Neural cell (in vitro differentiated cells): ENCODE data around the gene TOX2. TPM values are rescaled to one million over a fixed set of nuclear protein-coding genes. Genes with fewer than 3 reads are reported as not detected.

Experiments used
- H2AFZ ChIP-seq: fragments of 200-600, 300-800 bp; sonication (generic), shearing (Covaris generic); 2 replicates; pipeline ENCODE4 v1.6.0; 2014; ENCODE audit warnings: low read depth, mild to moderate bottlenecking, antibody characterized with exemption, low read length, moderate library complexity
- H3F3A ChIP-seq: fragments of 200-600 bp; shearing (Covaris generic); 2 replicates; pipeline ENCODE4 v1.6.1; 2016; ENCODE audit warnings: mild to moderate bottlenecking, moderate library complexity, mixed read lengths, antibody characterized with exemption, low read length; ENCODE audit not compliant: insufficient read depth, poor library complexity, severe bottlenecking
- H3K27ac ChIP-seq: fragments of 200-600, 300-800 bp; sonication (generic), shearing (Covaris generic); 2 replicates; pipeline ENCODE4 v1.5.1; 2014; ENCODE audit warnings: mild to moderate bottlenecking, low read length, moderate library complexity
- H3K27me3 ChIP-seq: fragments of 300-800, 200-600 bp; sonication (generic), shearing (Covaris generic); 2 replicates; pipeline ENCODE4 v1.6.0; 2014; ENCODE audit warnings: mild to moderate bottlenecking, low read depth, low read length, moderate library complexity; ENCODE audit not compliant: insufficient read depth
- H3K36me3 ChIP-seq: fragments of 300-800, 200-600 bp; sonication (generic), shearing (Covaris generic); 2 replicates; pipeline ENCODE4 v1.5.1; 2014; ENCODE audit warnings: mild to moderate bottlenecking, antibody characterized with exemption, low read length, moderate library complexity; ENCODE audit not compliant: insufficient read depth
- H3K4me2 ChIP-seq: fragments of 300-800, 200-600 bp; sonication (generic), shearing (Covaris generic); 2 replicates; pipeline ENCODE4 v1.6.0; 2014; ENCODE audit warnings: mild to moderate bottlenecking, low read length
- H3K4me3 ChIP-seq: fragments of 300-800, 200-600 bp; sonication (generic), shearing (Covaris generic); 2 replicates; pipeline ENCODE4 v1.5.1; 2014; ENCODE audit warnings: mild to moderate bottlenecking, low read length, moderate library complexity
- H3K79me2 ChIP-seq: fragments of 200-600 bp; shearing (Covaris generic); replicated peaks from 2 replicates; pipeline ENCODE4 v1.6.0; 2014; ENCODE audit warnings: mild to moderate bottlenecking, low read length, moderate library complexity; ENCODE audit not compliant: insufficient read depth
- H3K9ac ChIP-seq: fragments of 300-800, 200-600 bp; sonication (generic), shearing (Covaris generic); 2 replicates; pipeline ENCODE4 v1.6.1; 2016; ENCODE audit warnings: mild to moderate bottlenecking, low read length, mixed read lengths
- H3K9me2 ChIP-seq: fragments of 200-600 bp; shearing (Covaris generic); 2 replicates; pipeline ENCODE4 v1.6.1; 2016; ENCODE audit warnings: mild to moderate bottlenecking, low read length, mixed read lengths; ENCODE audit not compliant: insufficient read depth
- H3K9me3 ChIP-seq: fragments of 200-600, 300-800 bp; sonication (generic), shearing (Covaris generic); 2 replicates; pipeline ENCODE4 v1.6.1; 2016; ENCODE audit warnings: mild to moderate bottlenecking, mixed run types, low read length, moderate library complexity, mixed read lengths
- H4K20me1 ChIP-seq: fragments of 200-600 bp; shearing (Covaris generic); 2 replicates; pipeline ENCODE4 v1.6.1; 2016; ENCODE audit warnings: mild to moderate bottlenecking, mixed run types; ENCODE audit not compliant: insufficient read depth
- EP300 ChIP-seq: fragments of 450-650 bp; conservative IDR thresholded peaks from 2 replicates; pipeline ENCODE4 v1.6.1; 2014; ENCODE audit warnings: antibody characterized with exemption, mild to moderate bottlenecking, moderate library complexity; ENCODE audit not compliant: poor library complexity, severe bottlenecking
- EZH2 ChIP-seq: fragments of 200-600, 300-800 bp; shearing (Covaris generic), sonication (generic); IDR thresholded peaks from 2 replicates; pipeline ENCODE4 v1.6.1; 2014; ENCODE audit warnings: antibody characterized with exemption, low read length, borderline replicate concordance, mild to moderate bottlenecking; ENCODE audit not compliant: insufficient read depth, poor library complexity, severe bottlenecking
- MXI1 ChIP-seq: fragments of 450-650 bp; conservative IDR thresholded peaks from 2 replicates; pipeline ENCODE4 v1.6.1; 2014; ENCODE audit warnings: antibody characterized with exemption, mild to moderate bottlenecking; ENCODE audit not compliant: poor library complexity, severe bottlenecking
- POLR2AphosphoS5 ChIP-seq: IDR thresholded peaks from 2 replicates; pipeline ENCODE4 v1.6.1; 2012
- RAD21 ChIP-seq: fragments of 450-650 bp; conservative IDR thresholded peaks from 2 replicates; pipeline ENCODE4 v1.6.1; 2014; ENCODE audit warnings: antibody characterized with exemption, mild to moderate bottlenecking, moderate library complexity
- REST ChIP-seq: IDR thresholded peaks from 2 replicates; pipeline ENCODE4 v1.6.1; 2012; ENCODE audit warnings: borderline replicate concordance
- SMC3 ChIP-seq: fragments of 450-650 bp; conservative IDR thresholded peaks from 2 replicates; pipeline ENCODE4 v1.6.1; 2014; ENCODE audit warnings: antibody characterized with exemption, mild to moderate bottlenecking, moderate library complexity; ENCODE audit not compliant: poor library complexity
- TAF1 ChIP-seq: IDR thresholded peaks from 2 replicates; pipeline ENCODE4 v1.6.1; 2012; ENCODE audit warnings: low read depth
- polyA plus RNA-seq: library from polyadenylated mRNA; depleted of rRNA; stranded (reverse); fragments of >200 nt; gene quantifications from 2 replicates; pipeline ENCODE4 v1.2.3, GENCODE V29; 2014
- TF ChIP-seq, protein P1 (sequence below): fragments of 450-650 bp; IDR thresholded peaks from 2 replicates; pipeline ENCODE4 v1.5.1; 2014; ENCODE audit warnings: antibody characterized with exemption, mild to moderate bottlenecking, moderate library complexity; ENCODE audit not compliant: poor library complexity, severe bottlenecking

Gene TOX2
- polyA plus RNA-seq, 1 donor from 2014 or later, result 0.89 TPM

DNA sequence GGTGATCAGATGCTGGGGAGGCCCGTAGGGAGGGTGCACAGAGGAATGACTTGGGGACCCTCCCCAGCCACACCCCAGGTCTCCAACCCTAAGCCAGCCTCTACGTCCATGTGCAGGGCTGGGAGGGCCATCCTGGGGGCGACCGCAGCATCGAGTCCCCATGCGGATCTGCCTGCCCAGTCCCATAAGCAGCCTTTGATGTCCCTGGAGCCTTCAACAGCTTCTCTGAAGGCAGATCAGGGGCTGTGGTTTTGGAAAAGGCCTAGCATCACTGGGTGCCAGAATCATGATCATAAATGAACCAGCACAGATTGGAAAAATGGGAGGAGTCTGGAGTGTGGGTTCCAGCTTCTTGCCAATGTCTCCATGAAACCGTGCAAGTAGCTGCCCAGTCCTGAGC, 22.9 kb downstream of the TOX2 start:
- H3K27me3 ChIP-seq, result no peaks in the 10 kb centered on the region
- H3K4me2 ChIP-seq, result no peak overlapping the region
- H2AFZ ChIP-seq, result no peak overlapping the region
- H3K9me3 ChIP-seq, result no peaks in the 10 kb centered on the region
- H4K20me1 ChIP-seq, result no peaks in the 10 kb centered on the region
- no peaks in the 10 kb centered on the region for H3K79me2 ChIP-seq
- no peak overlapping the region for H3K27ac ChIP-seq
- no peaks in the 10 kb centered on the region for H3F3A ChIP-seq
- H3K4me3 ChIP-seq, result no peak overlapping the region
- TF ChIP-seq, protein P1, sequence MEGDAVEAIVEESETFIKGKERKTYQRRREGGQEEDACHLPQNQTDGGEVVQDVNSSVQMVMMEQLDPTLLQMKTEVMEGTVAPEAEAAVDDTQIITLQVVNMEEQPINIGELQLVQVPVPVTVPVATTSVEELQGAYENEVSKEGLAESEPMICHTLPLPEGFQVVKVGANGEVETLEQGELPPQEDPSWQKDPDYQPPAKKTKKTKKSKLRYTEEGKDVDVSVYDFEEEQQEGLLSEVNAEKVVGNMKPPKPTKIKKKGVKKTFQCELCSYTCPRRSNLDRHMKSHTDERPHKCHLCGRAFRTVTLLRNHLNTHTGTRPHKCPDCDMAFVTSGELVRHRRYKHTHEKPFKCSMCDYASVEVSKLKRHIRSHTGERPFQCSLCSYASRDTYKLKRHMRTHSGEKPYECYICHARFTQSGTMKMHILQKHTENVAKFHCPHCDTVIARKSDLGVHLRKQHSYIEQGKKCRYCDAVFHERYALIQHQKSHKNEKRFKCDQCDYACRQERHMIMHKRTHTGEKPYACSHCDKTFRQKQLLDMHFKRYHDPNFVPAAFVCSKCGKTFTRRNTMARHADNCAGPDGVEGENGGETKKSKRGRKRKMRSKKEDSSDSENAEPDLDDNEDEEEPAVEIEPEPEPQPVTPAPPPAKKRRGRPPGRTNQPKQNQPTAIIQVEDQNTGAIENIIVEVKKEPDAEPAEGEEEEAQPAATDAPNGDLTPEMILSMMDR, result no peak
- TF ChIP-seq MXI1, result no peak
- TF ChIP-seq REST, result no peak
- no peak for TF ChIP-seq POLR2AphosphoS5
- no peak for TF ChIP-seq EP300
- no peak for TF ChIP-seq TAF1
- TF ChIP-seq RAD21, result no peak
- no peak for TF ChIP-seq EZH2
- no peak for TF ChIP-seq SMC3
- no peak overlapping the region for H3K9ac ChIP-seq
- no peaks in the 10 kb centered on the region for H3K36me3 ChIP-seq
- no peaks in the 10 kb centered on the region for H3K9me2 ChIP-seq

DNA sequence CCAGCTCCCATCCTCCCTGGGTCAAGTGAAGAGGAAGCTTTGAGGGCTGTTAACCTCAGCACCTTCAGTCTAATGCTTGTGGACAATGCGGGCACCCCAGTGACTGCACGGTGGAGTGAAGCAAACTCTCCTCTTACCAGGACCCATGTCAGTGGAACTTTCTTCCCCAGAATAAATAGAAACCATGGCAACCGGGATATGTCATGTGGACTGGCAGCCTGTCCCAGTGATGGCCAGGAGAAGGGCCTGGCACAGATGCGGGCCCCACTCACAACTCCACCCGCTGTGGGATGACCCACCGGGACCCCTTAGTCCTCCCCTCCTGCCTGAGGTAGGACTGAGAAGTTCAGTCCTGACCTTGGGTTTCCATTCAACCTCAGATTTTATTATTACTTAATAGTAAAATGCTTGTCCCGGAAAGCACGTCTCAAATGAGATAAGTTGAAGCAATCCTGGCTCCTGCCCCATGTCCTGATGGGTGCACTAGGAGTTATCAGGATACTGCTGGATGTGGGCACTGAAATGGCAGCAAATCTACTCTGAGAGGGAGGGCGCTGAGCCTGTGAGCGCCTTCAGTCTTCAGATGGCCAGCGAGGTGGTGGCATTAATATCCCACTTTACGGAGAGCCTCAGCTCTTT, 23.5 kb downstream of the TOX2 start:
- no peak for TF ChIP-seq EZH2
- H3K27me3 ChIP-seq, result no peaks in the 10 kb centered on the region
- no peak overlapping the region for H3K4me2 ChIP-seq
- no peaks in the 10 kb centered on the region for H3K9me3 ChIP-seq
- H3K4me3 ChIP-seq, result no peak overlapping the region
- H4K20me1 ChIP-seq, result no peaks in the 10 kb centered on the region
- H2AFZ ChIP-seq, result no peak overlapping the region
- H3F3A ChIP-seq, result no peaks in the 10 kb centered on the region
- no peak overlapping the region for H3K27ac ChIP-seq
- H3K36me3 ChIP-seq, result no peaks in the 10 kb centered on the region
- H3K9ac ChIP-seq, result no peak overlapping the region
- no peaks in the 10 kb centered on the region for H3K79me2 ChIP-seq
- H3K9me2 ChIP-seq, result no peaks in the 10 kb centered on the region
